ENCODE measurements around the gene PAFAH1B1.

DNA sequence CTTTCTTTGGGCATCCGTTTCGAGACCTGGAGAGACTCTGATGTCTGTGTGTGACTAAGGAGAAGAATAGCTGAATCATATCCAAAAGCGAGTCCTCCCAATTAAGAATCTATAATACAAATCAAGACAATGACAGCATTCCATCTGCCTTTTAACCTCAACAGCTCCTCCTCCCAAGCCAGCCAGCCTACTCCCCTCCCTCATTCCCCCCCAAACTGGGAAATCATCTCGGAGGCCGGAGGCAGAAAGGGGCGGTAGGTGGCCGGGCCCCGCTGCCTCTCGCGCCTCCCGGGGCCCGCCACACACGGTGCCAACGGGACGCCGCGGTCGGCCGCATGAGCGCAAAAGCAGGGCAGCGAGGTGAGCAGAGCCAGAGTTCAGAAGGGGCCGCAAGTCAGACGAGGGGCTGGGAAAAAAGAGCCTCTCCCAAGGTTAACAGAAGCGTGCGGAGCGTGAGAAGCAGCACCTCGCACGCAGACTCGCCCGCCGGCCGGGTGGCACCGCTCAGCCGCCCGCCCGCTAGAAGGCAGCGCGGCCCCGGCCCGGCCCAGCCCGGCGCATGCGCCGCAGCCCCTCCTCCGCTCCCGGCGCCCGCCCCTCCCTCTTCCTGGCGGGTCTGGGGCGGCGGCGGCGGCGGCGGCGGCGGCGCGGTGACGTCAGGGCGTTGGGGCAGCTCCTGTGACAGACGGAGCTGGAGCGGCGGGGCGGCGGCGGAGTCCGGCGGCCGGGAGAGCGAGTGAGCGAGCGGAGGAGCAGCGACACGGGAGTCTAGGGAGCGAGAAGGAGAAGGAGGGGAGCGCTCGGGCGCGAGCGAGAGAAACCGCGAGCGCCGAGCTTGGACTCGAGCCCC lies at the start of gene PAFAH1B1:
- TF ChIP-seq, protein P1, sequence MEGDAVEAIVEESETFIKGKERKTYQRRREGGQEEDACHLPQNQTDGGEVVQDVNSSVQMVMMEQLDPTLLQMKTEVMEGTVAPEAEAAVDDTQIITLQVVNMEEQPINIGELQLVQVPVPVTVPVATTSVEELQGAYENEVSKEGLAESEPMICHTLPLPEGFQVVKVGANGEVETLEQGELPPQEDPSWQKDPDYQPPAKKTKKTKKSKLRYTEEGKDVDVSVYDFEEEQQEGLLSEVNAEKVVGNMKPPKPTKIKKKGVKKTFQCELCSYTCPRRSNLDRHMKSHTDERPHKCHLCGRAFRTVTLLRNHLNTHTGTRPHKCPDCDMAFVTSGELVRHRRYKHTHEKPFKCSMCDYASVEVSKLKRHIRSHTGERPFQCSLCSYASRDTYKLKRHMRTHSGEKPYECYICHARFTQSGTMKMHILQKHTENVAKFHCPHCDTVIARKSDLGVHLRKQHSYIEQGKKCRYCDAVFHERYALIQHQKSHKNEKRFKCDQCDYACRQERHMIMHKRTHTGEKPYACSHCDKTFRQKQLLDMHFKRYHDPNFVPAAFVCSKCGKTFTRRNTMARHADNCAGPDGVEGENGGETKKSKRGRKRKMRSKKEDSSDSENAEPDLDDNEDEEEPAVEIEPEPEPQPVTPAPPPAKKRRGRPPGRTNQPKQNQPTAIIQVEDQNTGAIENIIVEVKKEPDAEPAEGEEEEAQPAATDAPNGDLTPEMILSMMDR (conservative IDR thresholded peaks at IDR 0.05; ENCODE audit: low read depth, low read length) = 0 out of 2 replicates have a peak, but pooled peaks have one; percentile 7
- TF ChIP-seq EZH2 (IDR thresholded peaks at IDR 0.05; ENCODE audit: low read length, unreplicated experiment) (no peak), EZH2phosphoT487 (IDR thresholded peaks at IDR 0.05; ENCODE audit: borderline replicate concordance, low read length) (peak; percentile 66; the same call in 1 of the 2 replicates)

Data from PC-3 (cell line).